ENCODE results near the gene RASSF10. TPM values are rescaled to one million over a fixed set of nuclear protein-coding genes. Genes with fewer than 3 reads are reported as not detected.

RASSF10 gene
- total RNA-seq, 1 donor from 2014 or later = 2.0 TPM

- no peak for FAIRE-seq
- no peak overlapping the region for H3K27ac Mint-ChIP-seq (ENCODE audit: unreplicated experiment)
- no peaks in the 10 kb centered on the region for H3K36me3 Mint-ChIP-seq (ENCODE audit: low read depth, unreplicated experiment)
These were observed 13.3 kb upstream of the RASSF10 start for GRCh38 chr11:12995823-12996222.

GRCh38 chr11:12997168-12997567 lies 11.9 kb upstream of the RASSF10 start:
- H3K9me3 Mint-ChIP-seq (ENCODE audit: unreplicated experiment) = peaks cover 10% of the 10 kb centered on the region
- no peak for FAIRE-seq
- no peak overlapping the region for H3K4me3 ChIP-seq (ENCODE audit: insufficient read depth, low read depth, low read length)

More at GRCh38 chr11:12995823-12996222, 13.3 kb upstream of the RASSF10 start:
- Histone ChIP-seq H3K79me2 (ENCODE audit: insufficient read depth, low read length) (no peaks in the 10 kb centered on the region), H3K9me3 (ENCODE audit: insufficient read depth, low read depth, low read length) (no peaks in the 10 kb centered on the region), H3K4me1 (ENCODE audit: insufficient read depth, low read length) (peaks cover under 1% of the 10 kb centered on the region), H4K20me1 (ENCODE audit: insufficient read depth, low read length) (no peaks in the 10 kb centered on the region), H3K4me3 (ENCODE audit: insufficient read depth, low read depth, low read length) (no peak overlapping the region), H2AFZ (ENCODE audit: low read depth, low read length) (no peak overlapping the region), H3K9ac (ENCODE audit: low read length) (no peak overlapping the region), H3K36me3 (ENCODE audit: insufficient read depth, low read length) (no peaks in the 10 kb centered on the region), H3K4me2 (ENCODE audit: low read length) (no peak overlapping the region), H3K27me3 (ENCODE audit: insufficient read depth, low read length) (peaks cover 8% of the 10 kb centered on the region), H3K27ac (ENCODE audit: low read depth, low read length) (no peak overlapping the region)
- TF ChIP-seq CTCF (IDR thresholded peaks at IDR 0.05; ENCODE audit: insufficient read depth, low read depth, low read length) = no peak
- TF ChIP-seq EZH2 (IDR thresholded peaks at IDR 0.05; ENCODE audit: insufficient read depth, low read length) = no peak
- peaks cover 14% of the 10 kb centered on the region for H3K27me3 Mint-ChIP-seq (ENCODE audit: low read depth, unreplicated experiment)
- H3K9me3 Mint-ChIP-seq (ENCODE audit: unreplicated experiment) = peaks cover 10% of the 10 kb centered on the region
- H3K4me1 Mint-ChIP-seq (ENCODE audit: low read depth, unreplicated experiment) = no peaks in the 10 kb centered on the region
- H3K4me3 Mint-ChIP-seq (ENCODE audit: unreplicated experiment) = no peak overlapping the region
- no peak for DNase-seq (ENCODE audit: low read depth)

More at GRCh38 chr11:12997168-12997567, 11.9 kb upstream of the RASSF10 start:
- peaks cover 2% of the 10 kb centered on the region for H3K4me1 ChIP-seq (ENCODE audit: insufficient read depth, low read length)
- no peak overlapping the region for H3K27ac ChIP-seq (ENCODE audit: low read depth, low read length)
- H3K27ac Mint-ChIP-seq (ENCODE audit: unreplicated experiment) = no peak overlapping the region
- no peak overlapping the region for H3K4me2 ChIP-seq (ENCODE audit: low read length)
- H3K27me3 ChIP-seq (ENCODE audit: insufficient read depth, low read length) = peaks cover 11% of the 10 kb centered on the region
- H3K27me3 Mint-ChIP-seq (ENCODE audit: low read depth, unreplicated experiment) = peaks cover 14% of the 10 kb centered on the region
- H3K9me3 ChIP-seq (ENCODE audit: insufficient read depth, low read depth, low read length) = no peaks in the 10 kb centered on the region
- no peaks in the 10 kb centered on the region for H3K36me3 ChIP-seq (ENCODE audit: insufficient read depth, low read length)
- TF ChIP-seq CTCF (IDR thresholded peaks at IDR 0.05; ENCODE audit: insufficient read depth, low read depth, low read length) = no peak
- H3K36me3 Mint-ChIP-seq (ENCODE audit: low read depth, unreplicated experiment) = no peaks in the 10 kb centered on the region
- H3K9ac ChIP-seq (ENCODE audit: low read length) = no peak overlapping the region
- H3K4me3 Mint-ChIP-seq (ENCODE audit: unreplicated experiment) = no peak overlapping the region
- no peaks in the 10 kb centered on the region for H3K4me1 Mint-ChIP-seq (ENCODE audit: low read depth, unreplicated experiment)
- H2AFZ ChIP-seq (ENCODE audit: low read depth, low read length) = no peak overlapping the region
- no peaks in the 10 kb centered on the region for H4K20me1 ChIP-seq (ENCODE audit: insufficient read depth, low read length)
- no peak for DNase-seq (ENCODE audit: low read depth)
- H3K79me2 ChIP-seq (ENCODE audit: insufficient read depth, low read length) = no peaks in the 10 kb centered on the region
